Keratinocyte (primary cell): ENCODE data around the gene RASAL2. TPM values are rescaled to one million over a fixed set of nuclear protein-coding genes. Genes with fewer than 3 reads are reported as not detected.
A peak's percentile ranks its signal among the peaks of the same experiment; 100 is the strongest.

Experiments
- DNase-seq: peaks from one replicate; pipeline ENCODE4 v3.0.0-alpha.2; 2011; ENCODE audit warnings: low read depth, missing footprints, low spot score
- FAIRE-seq: peaks from 2 replicates; lab custom pipeline; 2011; peaks lifted over from hg19 to GRCh38; lab: Jason Lieb, UNC
- H2AFZ ChIP-seq: 2 replicates; pipeline ENCODE4 v1.6.0; 2012; ENCODE audit warnings: low read length, control low read depth, inconsistent platforms; ENCODE audit not compliant: control insufficient read depth
- H3K27ac ChIP-seq: 2 replicates; pipeline ENCODE4 v1.5.1; 2011; ENCODE audit warnings: low read length; ENCODE audit not compliant: control insufficient read depth, insufficient read depth
- H3K27me3 ChIP-seq: 3 replicates; pipeline ENCODE4 v1.6.0; 2011; ENCODE audit warnings: low read length; ENCODE audit not compliant: control insufficient read depth, insufficient read depth; ENCODE audit errors: extremely low read depth
- H3K36me3 ChIP-seq, 2 experiments: 2 replicates in 1 of 2; 3 replicates in 1 of 2; pipeline ENCODE4 v1.5.1; 2011; ENCODE audit warnings: low read length in 2 of 2, mild to moderate bottlenecking in 1 of 2; ENCODE audit not compliant: control insufficient read depth in 2 of 2, insufficient read depth in 2 of 2; ENCODE audit errors: extremely low read depth in 1 of 2
- H3K4me1 ChIP-seq: 3 replicates; pipeline ENCODE4 v1.5.1; 2011; ENCODE audit warnings: low read length; ENCODE audit not compliant: control insufficient read depth, insufficient read depth; ENCODE audit errors: extremely low read depth
- H3K4me2 ChIP-seq: 3 replicates; pipeline ENCODE4 v1.6.0; 2011; ENCODE audit warnings: low read depth, low read length; ENCODE audit not compliant: control insufficient read depth, insufficient read depth; ENCODE audit errors: extremely low read depth
- H3K4me3 ChIP-seq, 3 experiments: fragments of 200-600 bp in 1 of 3; sonication (generic) in 1 of 3; 2 replicates in 2 of 3; 3 replicates in 1 of 3; pipeline ENCODE4 v1.5.1; 2011 to 2016; ENCODE audit warnings: low read length in 3 of 3, mild to moderate bottlenecking in 3 of 3, control low read depth in 2 of 3, inconsistent platforms in 1 of 3, low read depth in 1 of 3, mixed read lengths in 1 of 3, mixed run types in 1 of 3, moderate library complexity in 1 of 3; ENCODE audit not compliant: control insufficient read depth in 2 of 3, insufficient read depth in 2 of 3; ENCODE audit errors: extremely low read depth in 1 of 3
- H3K79me2 ChIP-seq: 2 replicates; pipeline ENCODE4 v1.6.0; 2012; ENCODE audit warnings: low read length; ENCODE audit not compliant: control insufficient read depth, insufficient read depth
- H3K9ac ChIP-seq: 3 replicates; pipeline ENCODE4 v1.6.0; 2011; ENCODE audit warnings: low read length; ENCODE audit not compliant: control insufficient read depth, insufficient read depth; ENCODE audit errors: extremely low read depth
- H3K9me1 ChIP-seq: 3 replicates; pipeline ENCODE4 v1.6.0; 2011; ENCODE audit warnings: low read length; ENCODE audit not compliant: control insufficient read depth, insufficient read depth; ENCODE audit errors: extremely low read depth
- H3K9me3 ChIP-seq: 2 replicates; pipeline ENCODE4 v1.5.1; 2012; ENCODE audit warnings: low read depth, low read length; ENCODE audit not compliant: control insufficient read depth
- H4K20me1 ChIP-seq: 3 replicates; pipeline ENCODE4 v1.6.0; 2011; ENCODE audit warnings: low read length; ENCODE audit not compliant: control insufficient read depth, insufficient read depth; ENCODE audit errors: extremely low read depth
- CTCF ChIP-seq, 3 experiments: IDR thresholded peaks in 1 of 3; conservative IDR thresholded peaks in 1 of 3; optimal IDR thresholded peaks in 1 of 3; 2 replicates in 2 of 3; 3 replicates in 1 of 3; pipeline versions ENCODE3 to v1.5.1; 2011; ENCODE audit warnings: low read length in 3 of 3, mild to moderate bottlenecking in 3 of 3, moderate library complexity in 2 of 3, control low read depth in 1 of 3, inconsistent platforms in 1 of 3; ENCODE audit not compliant: insufficient read depth in 2 of 3; ENCODE audit errors: extremely low read depth in 1 of 3
- EZH2 ChIP-seq: IDR thresholded peaks from one replicate; pipeline ENCODE4 v1.6.1; 2012; ENCODE audit warnings: inconsistent platforms, mild to moderate bottlenecking, low read length, moderate library complexity
- dilution Hi-C: fragments of 300-500 bp; cut with MboI; formaldehyde crosslinking; loops from one replicate; pipeline ENCODE4 v1.7.0; 2020; ENCODE audit warnings: low sequenced_read_pairs; ENCODE audit not compliant: extremely low pct_ligation_motif_present
- polyA plus RNA-seq, 5 experiments: library from polyadenylated mRNA; depleted of rRNA in 3 of 5; stranded (reverse) in 3 of 5; stranded (forward) in 1 of 5; unstranded in 1 of 5; fragments of >200 nt; gene quantifications; 1 replicate in 1 of 5; 2 replicates in 3 of 5; 3 replicates in 1 of 5; pipeline versions ENCODE4 v1.2.1 to v1.2.3, GENCODE V29; 2011 to 2012; ENCODE audit warnings: missing spikeins in 2 of 5, low read depth in 1 of 5, low replicate concordance in 1 of 5

The RASAL2 gene
- polyA plus RNA-seq, 1 donor (not counting 4 experiments of a cell fraction or from before 2014, with no cell fraction given): 27.2 TPM

- Histone ChIP-seq H3K27me3 (no peaks in the 10 kb centered on the region), H3K4me3 (no peak overlapping the region), H3K4me2 (no peak overlapping the region), H3K79me2 (no peaks in the 10 kb centered on the region), H3K9me3 (no peaks in the 10 kb centered on the region), H3K4me1 (peaks cover 15% of the 10 kb centered on the region), H3K9me1 (no peaks in the 10 kb centered on the region), H3K27ac (no peak overlapping the region), H3K36me3 (peaks cover 13 to 15% of the 10 kb centered on the region in 2 experiments), H2AFZ (no peak overlapping the region), H3K9ac (no peak overlapping the region), H4K20me1 (no peaks in the 10 kb centered on the region)
- TF ChIP-seq CTCF (optimal IDR thresholded peaks at IDR 0.05 in 1 of 3, IDR thresholded peaks at IDR 0.05 in 1 of 3, conservative IDR thresholded peaks at IDR 0.05 in 1 of 3; ENCODE audit: extremely low read depth in 1 of 3, insufficient read depth in 2 of 3, low read length in 3 of 3) (no peak), EZH2 (no peak)
- dilution Hi-C loops: no loop called here
- DNase-seq (no peak), FAIRE-seq (no peak)
These were observed 370.7 kb downstream of the RASAL2 start for GRCh38 chr1:178464566-178464965.

- Histone ChIP-seq H3K27me3 (no peaks in the 10 kb centered on the region), H3K9me3 (no peaks in the 10 kb centered on the region), H3K9ac (no peak overlapping the region), H2AFZ (no peak overlapping the region), H4K20me1 (no peaks in the 10 kb centered on the region), H3K27ac (no peak overlapping the region), H3K79me2 (no peaks in the 10 kb centered on the region), H3K4me1 (peaks cover 16% of the 10 kb centered on the region), H3K9me1 (no peaks in the 10 kb centered on the region), H3K4me2 (no peak overlapping the region), H3K36me3 (peaks cover 13 to 17% of the 10 kb centered on the region in 2 experiments), H3K4me3 (no peak overlapping the region)
- peak; percentile 65 for FAIRE-seq
- TF ChIP-seq EZH2 (no peak), CTCF (optimal IDR thresholded peaks at IDR 0.05 in 1 of 3, IDR thresholded peaks at IDR 0.05 in 1 of 3, conservative IDR thresholded peaks at IDR 0.05 in 1 of 3; ENCODE audit: extremely low read depth in 1 of 3, insufficient read depth in 2 of 3, low read length in 3 of 3) (no peak)
- peak; percentile 53 for DNase-seq
- dilution Hi-C loops: no loop called here
These were observed 371.1 kb downstream of the RASAL2 start for GRCh38 chr1:178465011-178465410.
